GM18951 (cell line): ENCODE data around the gene ZSCAN18.

Experiments
- POLR2A ChIP-seq: IDR thresholded peaks from 4 replicates; pipeline ENCODE4 v1.6.1; 2011; ENCODE audit warnings: mild to moderate bottlenecking; ENCODE audit not compliant: insufficient read length, insufficient read depth; ENCODE audit errors: extremely low read depth
- in situ Hi-C: fragments of 300-500 bp; cut with MboI; formaldehyde crosslinking; loops from one replicate; pipeline ENCODE4 v1.12.0; 2022; ENCODE audit warnings: low sequenced_read_pairs, mixed read lengths, inconsistent platforms; ENCODE audit not compliant: unreplicated experiment

ZSCAN18 gene

DNA sequence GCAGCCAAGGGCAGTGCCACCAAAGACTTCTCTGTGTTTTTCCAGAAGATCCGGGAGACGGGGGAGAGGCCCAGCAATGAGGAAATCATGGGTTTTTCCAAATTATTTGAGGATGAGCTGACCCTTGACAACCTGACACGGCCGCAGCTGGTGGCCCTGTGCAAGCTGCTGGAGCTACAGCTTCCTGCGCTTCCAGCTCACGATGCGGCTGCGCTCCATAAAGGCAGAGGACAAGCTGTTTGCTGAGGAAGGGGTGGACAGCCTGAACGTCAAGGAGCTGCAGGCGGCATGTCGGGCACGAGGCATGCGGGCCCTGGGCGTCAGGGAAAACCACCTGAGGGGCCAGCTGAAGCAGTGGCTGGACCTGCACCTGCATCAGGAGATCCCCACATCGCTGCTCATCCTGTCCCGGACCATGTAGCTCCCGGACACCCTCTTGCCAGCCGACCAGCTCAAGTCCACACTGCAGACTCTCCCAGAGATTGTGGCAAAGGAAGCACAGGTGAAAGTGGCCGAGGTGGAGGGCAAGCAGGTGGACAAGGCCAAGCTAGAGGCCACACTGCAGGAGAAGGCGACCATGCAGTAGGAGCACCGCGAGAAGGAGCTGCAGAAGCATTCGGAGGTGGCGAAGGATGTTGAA lies 52.5 kb downstream of the ZSCAN18 start:
- TF ChIP-seq POLR2A, result no peak
- in situ Hi-C loops, result no loop called here

DNA sequence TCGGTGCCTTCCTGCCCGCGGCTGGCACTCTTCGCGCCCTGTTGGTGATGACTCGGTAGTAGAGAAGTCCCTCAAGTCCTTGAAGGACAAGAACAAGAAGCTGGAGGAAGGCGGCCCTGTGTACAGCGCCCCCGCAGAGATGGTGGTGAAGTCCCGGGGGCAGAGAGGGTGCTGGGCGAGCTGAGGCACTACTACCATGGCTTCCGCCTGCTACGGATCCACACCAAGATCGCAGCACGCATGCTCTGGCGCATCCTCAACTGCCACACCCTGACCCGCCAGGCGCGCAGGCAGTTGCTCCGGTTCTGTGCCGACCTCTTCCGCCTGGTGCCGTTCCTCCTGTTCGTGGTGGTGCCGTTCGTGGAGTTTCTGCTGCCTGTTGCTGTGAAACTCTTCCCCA lies 53.1 kb downstream of the ZSCAN18 start:
- in situ Hi-C loops, result no loop called here

GRCh38 chr19:58044391-58044790 lies 53.6 kb downstream of the ZSCAN18 start:
- TF ChIP-seq POLR2A, result no peak
- in situ Hi-C loops, result no loop called here

More for the DNA sequence above, 53.1 kb downstream of the ZSCAN18 start:
- no peak for TF ChIP-seq POLR2A

DNA sequence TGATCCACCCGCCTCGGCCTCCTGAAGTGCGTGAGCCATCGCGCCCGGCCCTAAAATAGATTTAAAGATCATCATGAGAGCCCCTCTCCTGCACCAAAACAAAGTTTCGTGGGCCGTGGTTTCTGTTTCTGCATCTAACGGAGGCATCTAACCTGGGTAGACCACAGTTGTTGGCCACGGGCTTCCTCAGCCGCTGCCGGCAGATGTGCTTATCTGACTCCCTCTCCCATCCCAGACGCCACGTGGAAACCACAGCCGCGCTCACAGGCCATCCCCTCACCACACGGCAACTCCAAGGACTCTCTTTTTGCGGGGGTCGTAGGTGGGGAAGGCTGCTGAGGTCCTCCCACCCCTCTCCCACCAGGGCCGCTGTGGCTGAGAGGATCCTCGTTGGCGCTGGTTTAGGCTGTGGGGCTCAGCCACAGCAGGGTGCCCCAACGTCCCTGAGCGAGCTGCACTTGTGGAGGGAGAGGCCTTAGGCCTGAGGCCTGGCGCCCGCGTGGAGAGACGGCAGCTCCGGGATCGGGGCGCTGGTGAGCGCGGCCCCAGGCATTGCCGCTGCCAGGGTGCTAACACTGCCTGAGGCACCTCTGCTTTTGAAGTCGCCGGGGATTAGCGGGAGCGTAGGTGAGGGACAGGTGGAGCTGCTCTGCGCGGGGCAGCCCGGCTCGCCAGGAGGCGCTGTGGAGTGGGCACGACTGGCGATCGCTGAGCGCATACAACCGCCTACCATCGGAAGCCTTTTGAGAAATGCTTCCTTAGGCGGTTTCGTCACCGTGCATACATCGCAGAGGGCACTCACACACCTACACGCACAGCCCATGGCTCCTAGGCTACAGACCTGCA lies 55.3 kb downstream of the ZSCAN18 start:
- TF ChIP-seq POLR2A, result no peak
- in situ Hi-C loops, result no loop called here

DNA sequence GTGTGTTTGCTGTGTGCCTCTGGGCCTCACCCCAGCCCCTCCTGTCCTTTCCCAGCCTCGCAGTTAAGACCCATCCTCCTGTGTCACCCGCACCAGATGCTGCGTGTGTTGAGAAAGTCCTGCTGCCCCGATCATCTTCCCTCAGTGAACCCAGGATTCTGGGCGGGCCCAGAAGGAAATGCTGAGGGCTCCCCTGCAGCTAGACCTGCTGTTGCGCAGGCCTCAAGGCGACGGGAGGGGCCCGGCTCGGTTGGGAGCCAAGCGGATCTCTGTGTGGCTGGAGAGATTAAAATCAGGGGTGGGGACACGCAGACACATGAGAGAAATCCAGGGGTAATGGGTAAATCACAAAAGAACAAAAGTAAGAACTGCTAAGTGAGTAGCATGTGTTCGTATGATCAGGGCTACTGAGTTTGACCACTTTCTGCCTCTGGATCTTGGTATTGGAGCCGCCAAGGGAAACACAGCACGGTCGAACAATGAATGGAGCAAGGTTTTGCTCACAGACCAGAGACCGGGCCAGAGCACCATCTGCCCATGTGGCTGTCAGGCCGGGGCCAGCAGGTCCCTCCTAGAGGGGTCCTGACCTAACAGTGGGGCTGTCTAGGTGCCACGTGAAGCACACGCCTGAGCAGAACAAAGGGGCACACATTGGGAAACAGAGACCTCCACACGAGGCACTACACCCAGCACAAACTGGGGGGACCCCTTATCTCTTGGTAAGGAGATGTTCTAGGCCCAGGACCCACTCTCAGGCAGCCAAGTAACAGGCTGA lies 57.1 kb downstream of the ZSCAN18 start:
- in situ Hi-C loops, result no loop called here
- no peak for TF ChIP-seq POLR2A

GRCh38 chr19:58038688-58039204 lies 59.3 kb downstream of the ZSCAN18 start:
- TF ChIP-seq POLR2A, result no peak
- in situ Hi-C loops, result no loop called here

DNA sequence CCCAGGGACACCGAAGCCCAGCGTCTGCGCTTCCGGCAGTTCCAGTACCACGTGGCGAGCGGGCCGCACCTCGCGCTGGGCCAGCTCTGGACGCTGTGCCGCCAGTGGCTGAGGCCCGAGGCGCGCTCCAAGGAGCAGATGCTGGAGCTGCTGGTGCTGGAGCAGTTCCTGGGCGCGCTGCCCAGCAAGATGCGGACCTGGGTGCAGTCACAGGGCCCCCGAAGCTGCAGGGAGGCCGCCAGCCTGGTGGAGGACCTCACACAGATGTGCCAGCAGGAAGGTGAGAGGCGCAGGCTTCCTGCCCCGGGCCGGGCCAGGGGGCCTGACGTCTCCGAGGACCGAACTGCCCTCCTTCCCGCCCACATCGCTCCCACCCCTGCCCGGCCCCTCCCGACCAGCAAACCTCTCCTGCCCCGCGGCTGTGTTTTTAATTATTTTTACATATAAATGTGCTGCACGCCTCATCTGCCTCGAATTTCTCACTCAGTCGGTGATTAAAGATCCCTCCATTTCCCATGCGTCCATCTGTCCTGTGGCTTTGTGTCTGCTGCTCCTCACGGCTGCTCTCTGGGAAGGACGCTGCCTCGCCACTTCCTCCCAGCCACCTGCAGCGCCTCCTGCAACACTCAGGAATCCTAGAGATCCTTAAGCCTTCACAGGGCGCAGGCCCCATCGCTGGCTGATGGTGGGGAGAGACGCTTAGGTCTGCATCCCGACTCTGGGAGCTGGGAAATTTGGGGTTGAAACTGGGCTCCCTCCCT lies 59.9 kb downstream of the ZSCAN18 start:
- in situ Hi-C loops, result no loop called here
- no peak for TF ChIP-seq POLR2A

DNA sequence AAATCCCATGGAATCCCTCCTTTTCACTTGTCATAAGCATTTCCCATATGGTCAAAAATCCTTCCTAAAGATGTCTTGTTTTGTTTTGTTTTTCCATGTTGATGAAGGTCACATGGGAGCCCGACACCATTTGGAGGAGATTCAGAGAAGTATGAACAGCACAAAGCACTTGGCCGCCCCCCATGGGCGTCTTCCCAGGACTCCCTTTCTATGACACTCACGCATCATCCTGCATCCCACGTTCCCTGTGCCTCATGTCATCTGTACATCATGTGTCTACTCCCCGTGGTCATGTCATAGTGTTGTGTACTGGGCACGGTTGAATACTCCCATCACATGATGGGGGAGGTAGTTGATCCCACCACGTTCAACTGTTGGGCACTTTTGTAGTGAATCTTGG lies 62.2 kb downstream of the ZSCAN18 start:
- in situ Hi-C loops, result no loop called here
- no peak for TF ChIP-seq POLR2A

- in situ Hi-C loops, result no loop called here
- TF ChIP-seq POLR2A, result no peak
Measured at GRCh38 chr19:58034477-58034793, 63.6 kb downstream of the ZSCAN18 start.
